Measurements from ENCODE around the gene SIK3.
"Not testable (repeated sequence)": the region's sequence is repeated elsewhere in the genome, so short reads cannot be mapped to it uniquely, and the experiment has no call there.

SIK3 gene

GRCh38 chr11:117098269-117099232, at the start of gene SIK3:
Gene SIK3, minus strand, starts transcription at chr11:117098428. Its CDS starts 13 bp downstream, at chr11:117098415.
- peak; percentile 68 to 81 for DNase-seq

- no peak for DNase-seq
Measured at GRCh38 chr11:117146521-117146920, 48.3 kb upstream of the SIK3 start.

GRCh38 chr11:117145393-117145761, 47.1 kb upstream of the SIK3 start:
- DNase-seq, result no peak

GRCh38 chr11:117144477-117145392, 46.5 kb upstream of the SIK3 start:
- peak; percentile 78 to 81 for DNase-seq

- DNase-seq, result peak; percentile 86 to 87
Measured at GRCh38 chr11:117143871-117144476, 45.7 kb upstream of the SIK3 start, which contains the start of gene PAFAH1B2. Gene PAFAH1B2, plus strand, starts transcription at chr11:117144287. Its CDS starts 8,161 bp downstream, at chr11:117152448.

GRCh38 chr11:117143390-117143789, 45.2 kb upstream of the SIK3 start:
- peak; percentile 35 to 38 for DNase-seq

GRCh38 chr11:117137223-117138086, 39.2 kb upstream of the SIK3 start:
- DNase-seq, result not testable (repeated sequence)

GRCh38 chr11:117134979-117135378, 36.8 kb upstream of the SIK3 start:
- not testable (repeated sequence) for DNase-seq

GRCh38 chr11:117134431-117134830, 36.2 kb upstream of the SIK3 start:
- no peak for DNase-seq

GRCh38 chr11:117130879-117131278, 32.7 kb upstream of the SIK3 start:
- no peak for DNase-seq

GRCh38 chr11:117130396-117130795, 32.2 kb upstream of the SIK3 start:
- DNase-seq, result not testable (repeated sequence)

GRCh38 chr11:117128289-117128688, 30.1 kb upstream of the SIK3 start:
- no peak for DNase-seq

- DNase-seq, result no peak
Measured at GRCh38 chr11:117127171-117127901, 29.1 kb upstream of the SIK3 start.

GRCh38 chr11:117126223-117126965, 28.2 kb upstream of the SIK3 start:
- no peak for DNase-seq

GRCh38 chr11:117122556-117122955, 24.3 kb upstream of the SIK3 start:
- no peak for DNase-seq

- DNase-seq, result no peak
Measured at GRCh38 chr11:117121176-117121575, 22.9 kb upstream of the SIK3 start.

GRCh38 chr11:117117681-117118080, 19.5 kb upstream of the SIK3 start:
- DNase-seq, result no peak

GRCh38 chr11:117112939-117113338, 14.7 kb upstream of the SIK3 start:
- not testable (repeated sequence) for DNase-seq

GRCh38 chr11:117112497-117112896, 14.3 kb upstream of the SIK3 start:
- not testable (repeated sequence) for DNase-seq

- DNase-seq, result no peak
Measured at GRCh38 chr11:117110294-117110950, 12.2 kb upstream of the SIK3 start.

Data from AML-193 (cell line).